H9 (cell line): ENCODE results near the gene DGCR8. TPM values are rescaled to one million over a fixed set of nuclear protein-coding genes. Genes with fewer than 3 reads are reported as not detected.

Experiments used
- DNase-seq: peaks from one replicate; pipeline ENCODE4 v3.0.0-alpha.2; 2017
- H2AFZ ChIP-seq: one replicate; pipeline ENCODE4 v1.6.1; 2013; ENCODE audit warnings: mild to moderate bottlenecking, low read length, control low read depth, moderate library complexity
- H2AK5ac ChIP-seq: 2 replicates; pipeline ENCODE4 v1.6.1; 2013; ENCODE audit warnings: low read length, control low read depth, mixed read lengths; ENCODE audit not compliant: insufficient read length
- H2BK120ac ChIP-seq: one replicate; pipeline ENCODE4 v1.6.1; 2013; ENCODE audit warnings: low read depth, mild to moderate bottlenecking, low read length, control low read depth, inconsistent platforms; ENCODE audit not compliant: poor library complexity, severe bottlenecking
- H2BK12ac ChIP-seq: 2 replicates; pipeline ENCODE4 v1.6.1; 2013; ENCODE audit warnings: low read length, control low read depth, mixed read lengths, low read depth; ENCODE audit not compliant: insufficient read length
- H2BK15ac ChIP-seq: 2 replicates; pipeline ENCODE4 v1.6.1; 2013; ENCODE audit warnings: low read depth, low read length, control low read depth
- H2BK20ac ChIP-seq: one replicate; pipeline ENCODE4 v1.6.1; 2013; ENCODE audit warnings: low read depth, mild to moderate bottlenecking, low read length, control low read depth, inconsistent platforms; ENCODE audit not compliant: poor library complexity, severe bottlenecking
- H2BK5ac ChIP-seq: 2 replicates; pipeline ENCODE4 v1.6.1; 2013; ENCODE audit warnings: low read length, control low read depth, mixed read lengths; ENCODE audit not compliant: insufficient read length
- H3K14ac ChIP-seq: 2 replicates; pipeline ENCODE4 v1.6.1; 2013; ENCODE audit warnings: low read length, control low read depth; ENCODE audit not compliant: insufficient read depth
- H3K18ac ChIP-seq: 2 replicates; pipeline ENCODE4 v1.6.1; 2013; ENCODE audit warnings: low read depth, mild to moderate bottlenecking, mixed read lengths, low read length, control low read depth; ENCODE audit not compliant: insufficient read length
- H3K23ac ChIP-seq: 2 replicates; pipeline ENCODE4 v1.6.1; 2013; ENCODE audit warnings: low read length, control low read depth, mixed read lengths, low read depth; ENCODE audit not compliant: insufficient read length
- H3K23me2 ChIP-seq: 2 replicates; pipeline ENCODE4 v1.6.1; 2013; ENCODE audit warnings: low read depth, mild to moderate bottlenecking, mixed read lengths, low read length, control low read depth; ENCODE audit not compliant: insufficient read length, poor library complexity, severe bottlenecking
- H3K27ac ChIP-seq: 2 replicates; pipeline ENCODE4 v1.5.1; 2013; ENCODE audit warnings: low read length, control low read depth, mixed read lengths, low read depth; ENCODE audit not compliant: insufficient read length
- H3K27me3 ChIP-seq: 2 replicates; pipeline ENCODE4 v1.6.1; 2013; ENCODE audit warnings: low read length, control low read depth, inconsistent platforms; ENCODE audit not compliant: insufficient read depth
- H3K4ac ChIP-seq: 2 replicates; pipeline ENCODE4 v1.6.1; 2013; ENCODE audit warnings: low read depth, mild to moderate bottlenecking, control low read depth, inconsistent platforms, low read length, moderate library complexity
- H3K4me1 ChIP-seq: 2 replicates; pipeline ENCODE4 v1.6.1; 2013; ENCODE audit warnings: low read length, control low read depth, inconsistent platforms; ENCODE audit not compliant: insufficient read depth
- H3K4me2 ChIP-seq: 2 replicates; pipeline ENCODE4 v1.6.1; 2013; ENCODE audit warnings: low read length, control low read depth, mixed read lengths; ENCODE audit not compliant: insufficient read length, insufficient read depth
- H3K56ac ChIP-seq: 2 replicates; pipeline ENCODE4 v1.6.1; 2013; ENCODE audit warnings: low read depth, mild to moderate bottlenecking, mixed read lengths, low read length, control low read depth; ENCODE audit not compliant: insufficient read length
- H3K79me1 ChIP-seq: 2 replicates; pipeline ENCODE4 v1.6.1; 2013; ENCODE audit warnings: low read depth, mild to moderate bottlenecking, moderate library complexity, low read length, control low read depth, inconsistent platforms; ENCODE audit not compliant: insufficient read depth, poor library complexity, severe bottlenecking
- H3K79me2 ChIP-seq: 2 replicates; pipeline ENCODE4 v1.6.1; 2013; ENCODE audit warnings: low read length, control low read depth, inconsistent platforms; ENCODE audit not compliant: insufficient read depth
- H3K9ac ChIP-seq: 2 replicates; pipeline ENCODE4 v1.6.1; 2013; ENCODE audit warnings: low read length, control low read depth, mixed read lengths; ENCODE audit not compliant: insufficient read length; ENCODE audit errors: extremely low read depth
- H3K9me3 ChIP-seq: one replicate; pipeline ENCODE4 v1.6.1; 2013; ENCODE audit warnings: low read depth, low read length, inconsistent platforms; ENCODE audit not compliant: control insufficient read depth
- H3T11ph ChIP-seq: one replicate; pipeline ENCODE4 v1.6.1; 2013; ENCODE audit warnings: mild to moderate bottlenecking, low read length, control low read depth, inconsistent platforms
- H4K20me1 ChIP-seq: one replicate; pipeline ENCODE4 v1.6.1; 2013; ENCODE audit not compliant: control insufficient read depth, insufficient read length, insufficient read depth
- H4K5ac ChIP-seq: 2 replicates; pipeline ENCODE4 v1.6.1; 2013; ENCODE audit warnings: low read depth, mild to moderate bottlenecking, mixed read lengths, low read length, control low read depth; ENCODE audit not compliant: insufficient read length
- H4K8ac ChIP-seq: replicated peaks from 2 replicates; pipeline ENCODE4 v1.6.1; 2013; ENCODE audit warnings: low read length, control low read depth, mixed read lengths, low read depth; ENCODE audit not compliant: insufficient read length
- H4K91ac ChIP-seq: 2 replicates; pipeline ENCODE4 v1.6.1; 2013; ENCODE audit warnings: low read depth, mild to moderate bottlenecking, moderate library complexity, mixed read lengths, low read length, control low read depth; ENCODE audit not compliant: insufficient read length
- H3K27ac Mint-ChIP-seq, 3 experiments: 2 replicates in 2 of 3; 3 replicates in 1 of 3; pipeline ENCODE4 v1.8.0; 2020 to 2021; ENCODE audit warnings: mixed read lengths in 3 of 3, mild to moderate bottlenecking in 1 of 3, moderate library complexity in 1 of 3
- H3K27me3 Mint-ChIP-seq: 2 replicates; pipeline ENCODE4 v1.8.0; 2021; ENCODE audit warnings: low read depth, mild to moderate bottlenecking, moderate library complexity, mixed read lengths
- H3K36me3 Mint-ChIP-seq, 3 experiments: 2 replicates in 2 of 3; 3 replicates in 1 of 3; pipeline ENCODE4 v1.8.0; 2020 to 2021; ENCODE audit warnings: low read depth in 3 of 3, mixed read lengths in 3 of 3; ENCODE audit not compliant: insufficient read depth in 1 of 3
- H3K4me1 Mint-ChIP-seq, 2 experiments: 2 replicates each; pipeline ENCODE4 v1.8.0; 2020; ENCODE audit warnings: mixed read lengths in 2 of 2
- H3K4me3 Mint-ChIP-seq, 2 experiments: 2 replicates in 1 of 2; 3 replicates in 1 of 2; pipeline ENCODE4 v1.8.0; 2020 to 2021; ENCODE audit warnings: mild to moderate bottlenecking in 2 of 2, mixed read lengths in 2 of 2, moderate library complexity in 1 of 2
- H3K9me3 Mint-ChIP-seq, 2 experiments: 2 replicates in 1 of 2; 3 replicates in 1 of 2; pipeline ENCODE4 v1.8.0; 2020; ENCODE audit warnings: mild to moderate bottlenecking in 2 of 2, mixed read lengths in 2 of 2, moderate library complexity in 1 of 2
- CTCF ChIP-seq: fragments of 200-600 bp; sonication (generic); conservative IDR thresholded peaks from 3 replicates; pipeline ENCODE4 v1.8.0; 2021; ENCODE audit warnings: antibody characterized with exemption, mild to moderate bottlenecking
- WGBS: extraction: QIAGEN DNeasy Blood & Tissue Kit; methylation state at CpG from one replicate; pipeline ENCODE4 v1.1.7; 2013; ENCODE audit warnings: missing lambda C conversion rate, low lambda C conversion rate, mixed read lengths; ENCODE audit not compliant: insufficient read length; ENCODE audit errors: extremely low coverage; 5-methylcytosine and 5-hydroxymethylcytosine counted together
- total RNA-seq: library from RNA; stranded (reverse); gene quantifications from 2 replicates; pipeline ENCODE4 v1.2.1, GENCODE V29; 2021

Gene DGCR8
- total RNA-seq, 1 experiment from 2014 or later: 74.5 TPM

GRCh38 chr22:20069331-20070042, 10.6 kb upstream of the DGCR8 start:
- Mint-ChIP-seq H3K36me3 (no peaks in the 10 kb centered on the region), H3K27ac (no peak overlapping the region), H3K4me3 (no peak overlapping the region), H3K4me1 (no peaks in the 10 kb centered on the region), H3K9me3 (no peaks in the 10 kb centered on the region), H3K27me3 (peaks cover 32% of the 10 kb centered on the region)
- no peak overlapping the region for H2AFZ ChIP-seq
- no peak overlapping the region for H2BK120ac ChIP-seq
- H3K4me1 ChIP-seq: no peaks in the 10 kb centered on the region
- no peak overlapping the region for H2BK15ac ChIP-seq
- no peak overlapping the region for H3K9ac ChIP-seq
- no peaks in the 10 kb centered on the region for H3K23me2 ChIP-seq
- H3K56ac ChIP-seq: no peak overlapping the region
- H3K79me1 ChIP-seq: no peaks in the 10 kb centered on the region
- no peak overlapping the region for H2BK5ac ChIP-seq
- no peak overlapping the region for H2BK12ac ChIP-seq
- WGBS: no CpG with 5 or more reads among the region's 7 CpGs
- no peak overlapping the region for H2AK5ac ChIP-seq
- H3K27ac ChIP-seq: no peak overlapping the region
- H2BK20ac ChIP-seq: no peak overlapping the region
- H4K8ac ChIP-seq: no peak overlapping the region
- no peak overlapping the region for H3K4me2 ChIP-seq
- H3K4ac ChIP-seq: no peak overlapping the region
- H4K20me1 ChIP-seq: no peaks in the 10 kb centered on the region
- H3K14ac ChIP-seq: no peak overlapping the region
- H4K91ac ChIP-seq: no peak overlapping the region
- no peaks in the 10 kb centered on the region; the same call in 1 of the 2 replicates for H3K27me3 ChIP-seq
- H3K9me3 ChIP-seq: no peaks in the 10 kb centered on the region
- no peak overlapping the region for H3K18ac ChIP-seq
- H3K79me2 ChIP-seq: no peaks in the 10 kb centered on the region
- DNase-seq: no peak
- no peak overlapping the region for H3T11ph ChIP-seq
- no peak for TF ChIP-seq CTCF
- H4K5ac ChIP-seq: no peak overlapping the region
- H3K23ac ChIP-seq: no peak overlapping the region
